RPMI7951 (cell line): Measurements from ENCODE around the gene NUP93. TPM values are rescaled to one million over a fixed set of nuclear protein-coding genes. Genes with fewer than 3 reads are reported as not detected.
"Not testable (repeated sequence)": the region's sequence is repeated elsewhere in the genome, so short reads cannot be mapped to it uniquely, and the experiment has no call there.

Experiments
- DNase-seq: peaks from one replicate; pipeline ENCODE4 v3.0.0-alpha.2; 2012; ENCODE audit warnings: low read depth
- total RNA-seq: library from RNA; depleted of rRNA; stranded (reverse); fragments of >200 nt; shearing (Covaris generic); gene quantifications from 2 replicates; pipeline ENCODE4 v1.2.3, GENCODE V29; 2014

Gene NUP93
- total RNA-seq, 1 experiment from 2014 or later, result 113 TPM

DNA sequence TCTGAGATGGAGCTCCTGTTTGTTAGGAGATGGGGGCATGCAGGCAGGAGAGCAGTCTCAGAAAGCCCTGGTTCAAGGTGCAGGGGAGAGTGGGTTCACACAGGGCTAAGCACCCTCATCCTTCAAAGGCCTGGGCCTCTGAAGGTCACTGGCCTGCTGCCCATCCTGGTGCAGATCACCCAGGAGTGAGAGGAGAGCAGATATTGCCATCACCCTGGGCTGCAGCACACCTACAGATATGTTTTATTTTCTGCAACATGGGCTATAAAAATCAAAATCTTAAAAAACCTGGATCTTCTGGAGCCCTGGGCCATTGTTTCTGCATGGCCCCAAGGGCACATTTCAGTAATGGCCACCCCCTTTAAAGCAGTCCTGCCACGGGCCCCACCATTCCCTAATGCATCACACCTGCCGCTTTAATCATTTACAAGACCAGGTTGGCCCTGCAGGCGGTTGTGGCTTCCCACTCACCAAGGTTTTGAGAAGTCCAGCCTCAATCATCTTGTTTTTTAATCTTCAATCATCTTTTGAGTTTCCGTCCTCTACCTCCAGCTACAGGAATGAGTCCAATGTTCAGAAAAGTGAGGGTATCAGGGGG, 20.4 kb upstream of the NUP93 start:
- DNase-seq, result no peak

DNA sequence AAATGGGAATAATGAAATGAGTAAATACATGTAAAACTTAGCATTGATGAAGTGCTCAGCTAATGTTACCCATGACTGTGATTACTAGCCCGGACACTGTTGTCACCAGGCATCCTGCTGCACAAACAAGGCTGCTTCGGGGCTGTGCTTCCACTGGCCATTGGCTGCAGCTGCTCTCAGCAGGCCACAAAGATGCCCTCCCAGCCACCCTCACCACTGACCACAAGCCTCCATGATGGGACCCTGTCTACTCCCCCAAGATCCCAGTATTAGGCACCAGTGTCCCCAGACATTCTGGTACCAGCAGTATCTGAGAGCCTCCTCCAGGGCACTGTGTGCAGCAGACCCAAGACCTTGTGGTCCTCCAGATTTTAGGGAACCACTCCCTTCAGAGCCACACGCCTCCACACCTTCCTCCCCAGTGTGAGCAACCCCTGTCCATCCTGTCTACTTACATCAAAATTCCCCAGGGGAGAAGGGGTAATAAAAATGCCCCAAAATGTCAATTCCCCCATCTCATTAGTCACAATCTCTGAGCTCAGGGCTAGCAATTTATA, 19.7 kb upstream of the NUP93 start:
- no peak for DNase-seq

DNA sequence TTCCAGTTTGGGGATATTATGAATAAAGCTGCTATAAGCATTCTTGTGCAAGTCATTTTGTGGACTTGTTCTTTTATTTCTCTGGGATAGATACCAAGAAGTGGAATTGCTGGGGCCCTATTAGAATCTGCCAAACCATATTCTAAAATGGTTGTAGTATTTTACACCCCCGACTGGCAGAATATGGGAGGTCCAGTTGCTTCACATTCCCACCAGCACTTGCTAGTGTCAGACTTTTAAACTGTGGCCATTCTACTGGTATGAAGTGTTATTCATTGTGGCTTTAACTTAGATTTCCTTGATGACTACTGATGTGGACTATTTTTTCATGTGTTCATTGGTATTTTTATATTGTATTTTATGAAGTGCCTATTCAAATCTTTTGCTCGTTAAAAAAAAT, 18.1 kb upstream of the NUP93 start:
- DNase-seq, result no peak

DNA sequence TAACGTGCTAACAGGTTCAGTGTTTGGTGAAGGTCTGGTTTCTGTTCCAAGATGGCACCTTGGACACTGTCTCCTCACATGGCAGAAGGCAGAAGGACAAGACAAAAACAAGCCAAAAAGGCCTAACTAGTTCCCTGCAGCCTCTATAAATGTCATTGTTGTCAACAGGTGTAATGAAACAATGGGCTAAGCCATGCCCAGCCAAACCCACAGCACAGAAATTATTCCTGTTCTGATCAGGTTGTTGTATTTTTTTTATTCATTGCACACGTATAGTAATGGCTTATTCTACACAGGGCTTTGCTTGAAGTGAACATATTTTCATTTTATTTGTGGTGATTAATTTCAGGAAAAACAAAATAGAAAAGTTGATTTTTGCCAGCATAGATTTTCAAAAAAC, 16.1 kb upstream of the NUP93 start:
- DNase-seq, result no peak

DNA sequence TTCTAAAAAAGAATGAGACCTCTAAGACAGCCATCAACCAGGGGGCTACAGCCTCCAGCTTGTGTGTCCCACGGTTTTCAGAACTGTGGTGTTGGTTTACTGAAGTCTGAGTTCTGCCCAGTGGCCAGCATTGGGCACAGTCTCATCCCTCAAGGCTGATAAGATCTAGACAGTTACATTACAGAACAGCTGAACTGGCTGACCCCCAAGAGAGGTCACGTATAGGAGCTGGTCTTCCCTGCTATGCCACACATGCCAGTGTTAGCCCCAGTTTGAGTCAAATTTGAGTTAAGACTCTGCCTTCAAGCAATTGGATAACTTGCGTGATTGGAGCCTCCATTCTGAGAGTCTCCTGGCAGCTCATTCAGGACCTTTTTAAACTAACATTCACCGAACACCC, 14.8 kb upstream of the NUP93 start:
- DNase-seq, result peak; percentile 17

DNA sequence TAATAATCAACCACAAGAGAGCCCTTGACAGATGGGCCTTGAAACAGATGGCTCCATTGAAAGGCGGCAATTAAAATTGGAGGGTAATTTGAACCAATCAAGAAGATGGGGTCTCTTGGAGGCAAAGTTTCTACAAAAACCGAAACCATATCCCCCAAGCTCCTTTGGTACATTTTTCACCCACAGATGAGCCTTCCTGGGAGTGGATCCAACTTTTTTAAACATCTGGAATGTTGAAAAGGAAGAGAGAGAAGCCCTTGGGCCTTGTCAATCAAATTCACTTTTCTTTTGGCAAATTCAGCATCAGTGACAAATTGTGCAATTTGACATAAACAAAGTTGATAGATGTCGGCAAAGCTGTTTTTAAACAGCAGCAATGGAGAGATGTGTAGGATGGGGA, 13.2 kb upstream of the NUP93 start:
- DNase-seq, result no peak

DNA sequence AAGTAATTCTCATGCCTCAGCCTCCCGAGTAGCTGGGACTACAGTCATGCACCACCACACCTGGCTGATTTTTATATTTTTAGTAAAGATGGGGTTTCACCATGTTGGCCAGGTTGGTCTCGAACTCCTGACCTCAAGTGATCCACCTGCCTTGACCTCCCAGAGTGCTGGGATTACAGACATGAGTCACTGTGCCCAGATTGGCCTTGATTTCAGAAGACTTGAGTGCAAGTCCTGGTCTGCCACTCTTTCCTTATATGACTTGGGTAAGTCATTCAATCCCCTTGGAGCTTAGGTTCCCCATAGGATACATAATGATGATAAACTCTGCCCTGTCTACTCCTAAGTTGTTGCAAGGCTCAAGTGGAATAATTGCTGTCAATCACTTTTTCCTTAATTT, 12.4 kb upstream of the NUP93 start:
- not testable (repeated sequence) for DNase-seq

DNA sequence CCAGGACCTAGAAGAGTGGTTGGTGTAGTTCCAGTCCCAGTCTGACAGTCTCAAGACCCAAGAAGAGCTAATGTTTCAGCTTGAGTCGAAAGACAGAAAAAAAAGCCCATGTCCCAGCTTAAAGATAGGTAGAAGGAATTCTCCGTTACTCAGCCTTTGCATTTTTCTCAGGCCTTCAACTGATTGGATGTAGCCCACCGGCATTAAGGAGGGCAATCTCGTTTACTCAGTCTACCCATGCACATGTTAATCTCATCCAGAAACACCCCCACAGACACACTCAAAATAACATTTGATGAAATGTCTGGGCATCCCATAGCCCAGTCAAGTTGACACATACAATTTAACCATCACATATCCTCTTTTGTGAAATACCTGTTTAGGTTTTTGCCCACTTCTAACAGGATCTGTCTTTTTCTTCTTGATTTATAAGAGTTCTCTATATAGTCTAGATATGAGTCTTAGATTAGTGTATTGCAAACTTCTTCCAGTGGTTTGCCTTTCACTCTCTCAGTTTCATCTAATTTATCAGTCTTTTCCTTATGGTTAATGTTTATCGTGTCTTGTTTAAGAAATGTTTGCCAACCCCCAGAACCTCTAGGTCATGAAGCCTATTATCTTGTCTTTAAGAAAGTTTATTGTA, 7.6 kb upstream of the NUP93 start:
- no peak for DNase-seq

DNA sequence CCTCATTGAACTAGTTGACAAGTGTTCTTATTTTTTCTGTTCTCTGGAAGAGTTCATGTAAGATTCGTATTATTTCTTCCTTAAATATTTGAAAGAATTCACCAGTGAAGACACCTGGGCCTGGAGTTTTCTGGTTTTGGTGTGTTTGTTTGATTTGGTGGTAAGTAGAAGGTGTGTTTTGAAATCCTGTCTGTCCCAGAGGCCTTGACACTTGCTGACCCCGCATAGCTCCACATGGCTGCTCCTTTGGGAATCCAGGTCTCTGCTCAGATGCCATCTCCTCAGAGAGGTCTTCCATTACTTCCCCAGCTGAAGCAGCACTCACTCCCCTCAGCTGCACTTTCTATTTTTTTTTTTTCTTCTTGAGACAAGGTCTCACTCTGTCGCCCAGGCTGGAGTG, 5.7 kb upstream of the NUP93 start:
- DNase-seq, result no peak

DNA sequence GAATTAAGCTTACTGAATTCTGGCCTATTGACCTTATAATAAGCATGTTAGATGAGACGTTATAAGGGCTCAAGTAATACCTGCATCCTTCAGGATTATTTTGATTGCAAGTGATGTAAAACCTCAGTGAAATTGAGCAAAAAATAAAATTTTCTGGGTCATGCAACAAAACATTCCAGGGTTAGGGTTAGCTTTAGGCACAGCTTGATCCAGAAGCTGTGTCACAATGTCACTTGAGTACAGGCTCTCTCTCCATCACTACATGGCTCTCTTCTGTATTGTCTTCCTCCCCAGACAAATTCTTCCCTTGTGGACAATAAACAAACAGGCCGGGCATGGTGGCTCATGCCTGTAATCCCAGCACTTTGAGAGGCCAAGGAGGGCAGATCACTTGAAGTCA, 3.6 kb upstream of the NUP93 start:
- no peak for DNase-seq

DNA sequence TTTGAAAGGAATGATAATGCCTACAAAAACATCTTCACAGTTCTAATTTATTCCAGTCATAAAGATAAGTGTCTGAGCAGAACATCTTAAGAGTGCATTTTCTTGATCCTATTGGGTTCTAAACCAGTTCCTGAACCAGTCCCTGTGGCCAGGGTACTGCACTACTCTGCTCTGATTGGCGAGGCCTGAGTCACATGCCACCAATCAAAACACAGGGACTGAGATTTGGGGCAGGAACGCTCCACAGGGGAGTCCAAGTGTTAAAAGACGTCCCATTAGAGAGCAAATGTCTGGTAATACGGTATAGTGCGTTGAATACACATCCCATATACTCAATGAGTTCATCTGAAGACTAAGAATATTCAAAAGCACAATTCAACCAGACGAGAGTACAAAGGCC, 3.0 kb upstream of the NUP93 start:
- no peak for DNase-seq

DNA sequence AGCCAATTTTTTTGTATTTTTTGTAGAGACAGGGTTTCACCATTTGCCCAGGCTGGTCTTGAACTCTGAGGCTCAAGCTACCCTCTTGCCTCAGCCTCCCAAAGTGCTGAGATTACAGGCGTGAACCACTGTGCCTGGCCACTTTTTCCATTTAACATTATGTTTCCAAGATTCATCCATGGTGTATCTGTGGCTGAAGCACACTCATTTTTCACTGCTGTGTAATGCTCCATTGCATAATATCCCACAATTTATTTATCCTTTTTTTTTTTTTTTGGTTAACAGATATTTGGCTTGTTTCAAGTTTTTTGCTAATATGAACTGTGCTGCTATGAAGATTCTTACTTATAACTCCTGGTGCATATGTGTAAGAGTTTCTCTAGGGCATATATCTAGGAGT, 1.9 kb upstream of the NUP93 start:
- DNase-seq, result no peak

DNA sequence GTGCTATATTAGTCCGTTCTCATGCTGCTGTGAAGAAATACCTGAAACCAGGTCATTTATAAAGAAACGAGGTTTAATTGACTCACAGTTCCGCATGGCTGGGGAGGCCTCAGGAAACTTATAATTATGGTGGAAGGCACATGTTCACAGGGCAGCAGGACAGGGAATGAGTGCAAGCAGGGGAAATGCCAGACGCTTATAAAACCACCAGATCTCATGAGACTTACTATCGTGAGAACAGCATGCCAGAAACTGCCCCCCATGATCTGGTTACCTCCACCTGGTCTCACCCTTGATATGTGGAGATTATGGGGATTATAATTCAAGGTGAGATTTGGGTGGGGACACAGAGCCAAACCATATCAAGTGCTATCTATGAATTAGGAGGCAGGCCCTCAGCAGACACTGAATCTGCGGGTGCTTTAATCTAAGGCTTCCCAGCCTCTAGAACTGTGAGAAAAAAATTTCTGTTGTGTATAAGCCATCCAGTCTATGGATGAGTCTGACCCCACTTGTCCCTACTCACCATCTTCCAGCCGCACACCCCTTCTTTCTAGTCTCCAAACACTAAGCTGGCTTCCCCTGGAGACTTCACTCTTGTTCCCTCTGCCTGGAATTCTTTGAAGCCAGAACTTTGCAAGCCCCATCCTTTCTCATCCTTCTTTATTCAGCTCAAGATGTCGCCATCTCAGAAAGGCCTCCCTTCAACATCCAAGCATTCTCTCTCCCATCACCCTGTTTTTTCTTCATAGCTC, 772 bp upstream of the NUP93 start:
- DNase-seq, result peak; percentile 41

DNA sequence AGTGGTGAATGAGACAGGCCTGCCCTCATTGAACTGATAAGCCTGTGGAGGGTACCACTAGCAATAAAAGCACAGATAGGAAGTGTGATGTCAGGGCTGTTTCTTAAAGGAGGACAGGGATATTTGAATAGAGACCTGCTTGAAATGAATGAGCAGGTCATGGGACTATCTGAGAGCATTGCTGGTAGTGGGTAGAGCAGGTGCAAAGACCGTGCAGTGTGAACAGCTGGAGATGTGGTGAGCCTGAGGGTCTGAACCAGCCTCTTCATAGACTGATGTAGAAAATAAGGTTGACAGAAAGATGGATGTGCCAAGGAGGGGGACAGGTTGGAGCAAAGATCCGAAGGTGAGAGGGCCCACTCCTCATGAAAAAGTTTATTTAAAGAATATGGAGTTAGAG, 2.4 kb downstream of the NUP93 start:
- DNase-seq, result no peak

DNA sequence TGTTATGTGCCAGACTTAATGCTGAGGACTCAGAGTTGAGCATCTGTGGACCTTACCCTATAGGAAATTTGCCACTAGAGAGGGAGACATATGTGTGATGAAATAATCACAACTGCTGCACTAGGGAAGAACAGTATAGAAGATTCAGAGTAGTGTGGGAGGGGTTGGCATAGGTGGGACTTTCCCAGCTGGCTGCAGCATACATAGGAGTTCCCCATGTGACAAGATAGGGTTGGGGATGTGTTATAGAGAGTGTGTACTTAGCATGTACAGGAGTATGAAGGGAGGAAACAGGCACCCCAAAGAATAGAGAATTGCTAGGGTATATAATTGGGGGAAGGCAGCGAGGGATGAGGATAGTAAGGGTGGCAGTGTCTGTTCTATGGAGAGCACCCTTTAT, 2.9 kb downstream of the NUP93 start:
- no peak for DNase-seq

DNA sequence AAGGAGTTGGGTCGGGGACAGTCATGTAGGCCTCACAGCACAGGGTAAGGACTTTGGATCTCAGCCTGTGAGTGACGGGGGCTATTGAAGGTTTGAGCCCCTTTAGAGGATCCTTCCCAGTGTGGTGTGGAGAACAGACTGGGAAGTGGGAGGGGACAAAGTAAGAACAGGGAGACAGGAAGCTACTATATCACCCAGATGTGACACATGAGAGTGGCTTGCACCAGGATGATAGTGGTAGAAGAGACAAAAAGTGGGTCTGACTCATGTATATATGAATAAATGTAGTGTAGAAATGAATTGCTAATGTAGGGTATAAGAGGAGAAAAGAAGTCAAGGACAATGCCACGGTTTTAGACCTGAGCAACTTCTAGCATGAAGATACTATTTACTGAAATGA, 4.5 kb downstream of the NUP93 start:
- no peak for DNase-seq

DNA sequence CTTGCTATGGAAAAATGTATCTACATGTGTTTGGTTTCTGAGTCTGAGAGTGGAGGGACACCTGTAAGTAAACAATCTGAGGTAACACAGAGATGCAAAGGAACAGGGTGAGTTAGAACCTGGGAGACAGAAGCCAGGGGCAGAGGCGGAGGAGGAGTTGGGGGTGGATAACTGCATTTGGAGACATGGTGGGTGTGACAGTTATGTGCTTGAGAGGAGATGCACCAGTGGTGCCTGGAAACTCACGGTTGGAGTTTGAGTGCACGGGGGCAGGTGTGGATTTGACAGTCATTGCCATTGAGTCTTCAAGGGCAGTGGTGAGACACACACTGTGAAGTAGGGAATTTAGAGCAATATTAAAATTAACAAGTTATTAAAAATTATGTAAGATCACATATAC, 6.5 kb downstream of the NUP93 start:
- no peak for DNase-seq

DNA sequence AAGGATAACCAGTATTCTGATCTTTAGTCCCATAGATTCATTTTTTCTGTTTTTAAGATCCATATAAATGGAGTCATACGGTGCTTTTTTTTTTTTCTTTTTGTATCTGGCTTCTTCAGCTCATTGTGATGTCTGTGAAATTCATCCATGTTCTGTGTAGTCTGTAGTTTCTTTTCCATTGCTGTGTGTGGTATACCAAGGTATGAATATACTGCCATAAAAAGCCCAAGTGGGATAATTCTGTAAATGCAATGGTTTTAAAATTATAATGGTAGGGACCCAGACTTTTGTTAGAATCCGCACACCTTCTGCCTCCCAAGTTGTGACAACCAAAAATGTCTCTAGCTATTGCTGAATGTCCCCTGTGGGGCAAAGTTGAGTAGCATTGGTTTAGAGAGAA, 7.6 kb downstream of the NUP93 start:
- no peak for DNase-seq

DNA sequence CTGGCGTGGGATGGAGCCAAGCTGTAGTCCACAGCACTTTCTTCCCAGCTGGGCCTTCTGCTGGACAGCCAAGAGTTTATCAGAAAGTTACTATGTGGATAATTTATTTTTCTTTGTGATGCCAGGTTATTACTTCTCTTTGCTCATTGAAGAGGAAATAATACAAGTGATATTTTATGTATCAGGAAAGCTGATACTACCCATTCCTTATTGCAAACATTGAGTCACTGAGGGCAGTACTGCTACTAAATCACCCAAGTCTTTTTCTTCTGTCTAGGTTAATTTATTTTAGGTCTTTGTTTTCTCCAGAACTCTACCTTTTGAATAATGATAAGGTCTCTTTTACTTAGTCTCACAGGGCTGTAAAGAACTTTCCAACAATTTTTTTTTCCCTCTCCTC, 8.3 kb downstream of the NUP93 start:
- DNase-seq, result no peak

DNA sequence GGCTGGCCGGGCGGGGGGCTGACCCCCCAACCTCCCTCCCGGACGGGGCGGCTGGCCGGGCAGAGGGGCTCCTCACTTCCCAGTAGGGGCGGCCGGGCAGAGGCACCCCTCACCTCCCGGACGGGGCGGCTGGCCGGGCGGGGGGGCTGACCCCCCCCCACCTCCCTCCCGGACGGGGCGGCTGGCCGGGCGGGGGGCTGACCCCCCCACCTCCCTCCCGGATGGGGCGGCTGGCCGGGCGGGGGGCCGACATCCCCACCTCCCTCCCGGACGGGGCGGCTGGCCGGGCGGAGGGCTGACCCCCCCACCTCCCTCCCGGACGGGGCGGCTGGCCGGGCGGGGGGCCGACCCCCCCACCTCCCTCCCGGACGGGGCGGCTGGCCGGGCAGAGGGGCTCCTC, 9.4 kb downstream of the NUP93 start:
- DNase-seq, result not testable (repeated sequence)

DNA sequence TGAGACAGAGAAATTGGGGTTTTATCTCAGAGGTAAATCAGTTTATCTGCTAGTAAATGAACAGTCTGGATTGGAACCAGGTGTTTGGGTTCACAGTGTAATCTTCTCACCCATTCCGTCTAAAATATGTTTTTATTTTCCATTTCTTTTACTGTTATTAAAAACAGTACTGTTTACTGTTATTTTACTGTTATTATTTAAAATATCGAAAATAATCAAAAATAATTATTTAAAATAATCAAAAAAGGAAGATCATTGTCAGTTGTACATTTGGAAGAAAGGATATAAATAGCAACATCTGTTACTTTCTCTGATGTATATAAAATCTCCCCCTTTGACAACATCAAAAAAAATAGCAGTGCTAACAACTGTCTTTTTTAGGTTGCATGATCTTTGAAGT, 11.5 kb downstream of the NUP93 start:
- no peak for DNase-seq

DNA sequence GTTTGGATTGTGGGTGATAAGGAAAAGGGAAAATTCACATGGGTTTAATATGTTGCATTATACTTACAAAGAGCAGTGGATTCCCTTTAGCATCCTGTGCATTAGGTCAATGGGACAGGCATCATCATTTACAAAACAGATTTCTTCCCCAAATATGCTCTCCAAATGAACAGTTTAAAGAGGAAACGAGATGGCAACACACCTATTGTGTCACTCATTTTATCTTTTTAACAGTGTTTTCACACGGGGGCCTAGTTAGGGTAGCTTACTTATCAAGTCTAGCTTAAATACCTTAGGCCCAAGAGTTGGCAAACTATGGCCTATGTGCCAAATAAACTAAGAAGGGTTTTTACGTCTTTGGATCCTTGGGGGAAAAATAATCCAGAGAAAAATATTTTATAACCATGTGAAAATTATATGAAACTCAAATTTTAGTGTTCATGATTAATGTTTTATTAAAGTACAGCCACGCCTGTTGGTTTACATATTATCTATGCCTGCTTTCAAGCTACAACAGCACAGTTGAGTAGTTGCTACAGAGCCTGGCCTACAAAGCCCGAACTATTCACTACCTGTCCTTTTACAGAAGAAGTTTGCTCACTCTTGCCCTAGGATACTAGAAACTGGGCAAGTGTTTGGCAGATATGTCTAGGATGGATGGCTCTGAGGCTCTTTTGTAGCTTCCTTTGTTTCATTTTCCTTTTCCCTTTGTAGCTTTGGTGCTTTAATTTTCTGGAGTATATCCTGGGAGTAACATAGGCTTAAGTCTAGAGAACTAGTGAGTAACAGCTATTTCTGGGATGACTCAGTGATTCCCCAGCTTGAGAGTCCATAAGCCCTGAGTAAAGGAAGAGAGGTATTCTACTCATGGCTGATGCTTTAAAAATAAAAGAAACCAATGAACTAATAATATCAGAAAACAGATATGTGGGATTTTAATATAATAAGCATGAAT, 12.4 kb downstream of the NUP93 start:
- peak; percentile 88 for DNase-seq
